Fibroblast of villous mesenchyme (primary cell): Measurements from ENCODE around the gene NALCN. TPM values are rescaled to one million over a fixed set of nuclear protein-coding genes. Genes with fewer than 3 reads are reported as not detected.

Experiments
- DNase-seq: peaks from one replicate; pipeline ENCODE4 v3.0.0-alpha.2; 2010; ENCODE audit warnings: low read depth
- H3K4me3 ChIP-seq: 2 replicates; pipeline ENCODE4 v1.5.1; 2011; ENCODE audit warnings: low read depth, mild to moderate bottlenecking, low read length
- CTCF ChIP-seq: IDR thresholded peaks from 2 replicates; pipeline ENCODE4 v1.5.1; 2012; ENCODE audit warnings: low read depth, mild to moderate bottlenecking, low read length; ENCODE audit not compliant: insufficient read depth
- total RNA-seq: library from RNA; depleted of rRNA; stranded (reverse); fragments of >200 nt; gene quantifications from 2 replicates; pipeline ENCODE4 v1.2.3, GENCODE V29; 2012

NALCN gene
- total RNA-seq, 1 donor, result 1.7 TPM

- H3K4me3 ChIP-seq, result no peak overlapping the region
- TF ChIP-seq CTCF, result no peak
- DNase-seq, result no peak
Measured at GRCh38 chr13:101262306-101262705, 154.0 kb downstream of the NALCN start.

GRCh38 chr13:101258509-101258908 is 157.8 kb downstream of the NALCN start:
- H3K4me3 ChIP-seq, result no peak overlapping the region

GRCh38 chr13:101258071-101258470 is 158.2 kb downstream of the NALCN start:
- peak; percentile 76 for DNase-seq
- H3K4me3 ChIP-seq, result no peak overlapping the region
- TF ChIP-seq CTCF, result no peak

More at GRCh38 chr13:101258509-101258908, 157.8 kb downstream of the NALCN start:
- no peak for TF ChIP-seq CTCF
- no peak for DNase-seq

GRCh38 chr13:101248739-101249514 is 167.4 kb downstream of the NALCN start:
- no peak for TF ChIP-seq CTCF
- DNase-seq, result no peak
- H3K4me3 ChIP-seq, result no peak overlapping the region

GRCh38 chr13:101242720-101243119 is 173.6 kb downstream of the NALCN start:
- peak; percentile 24 for DNase-seq
- TF ChIP-seq CTCF, result no peak
- H3K4me3 ChIP-seq, result no peak overlapping the region

- TF ChIP-seq CTCF, result no peak
- H3K4me3 ChIP-seq, result no peak overlapping the region
Measured at GRCh38 chr13:101238555-101238954, 177.8 kb downstream of the NALCN start.

More at GRCh38 chr13:101238555-101238954, 177.8 kb downstream of the NALCN start:
- no peak for DNase-seq
